HEK293T (cell line): Measurements from ENCODE around the gene CLIP1.

Experiments used
- CTCF ChIA-PET: fragments of 350-600 bp; formaldehyde crosslinking; extraction: SDS; loops from one replicate; lab custom pipeline; 2021; ENCODE audit warnings: antibody characterized with exemption, inconsistent platforms; lab: Yijun Ruan, JAX
- POLR2A ChIA-PET: fragments of 350-600 bp; formaldehyde crosslinking; extraction: SDS; loops from one replicate; lab custom pipeline; 2020; ENCODE audit warnings: antibody characterized with exemption, inconsistent platforms; lab: Yijun Ruan, JAX
- DNase-seq: peaks from one replicate; pipeline ENCODE4 v3.0.0; 2012; ENCODE audit warnings: mixed read lengths; ENCODE audit errors: extremely low spot score
- ARNT ChIP-seq: fragments of 450-650 bp; IDR thresholded peaks from 2 replicates; pipeline ENCODE4 v1.6.1; 2017; ENCODE audit warnings: mild to moderate bottlenecking
- BHLHE40 ChIP-seq: fragments of 450-650 bp; IDR thresholded peaks from 2 replicates; pipeline ENCODE4 v1.6.1; 2016; ENCODE audit warnings: mild to moderate bottlenecking, moderate library complexity, borderline replicate concordance
- CTBP1 ChIP-seq: fragments of 450-650 bp; IDR thresholded peaks from 2 replicates; pipeline ENCODE4 v1.6.1; 2016; ENCODE audit warnings: borderline replicate concordance
- ELF4 ChIP-seq: fragments of 450-650 bp; IDR thresholded peaks from 2 replicates; pipeline ENCODE4 v1.6.1; 2017; ENCODE audit warnings: antibody characterized with exemption
- FOXA1 ChIP-seq: fragments of 450-650 bp; IDR thresholded peaks from 2 replicates; pipeline ENCODE4 v1.6.1; 2016; ENCODE audit warnings: mild to moderate bottlenecking
- FOXK2 ChIP-seq: fragments of 450-650 bp; IDR thresholded peaks from 2 replicates; pipeline ENCODE4 v1.6.1; 2016; ENCODE audit warnings: mild to moderate bottlenecking
- FOXM1 ChIP-seq: fragments of 450-650 bp; IDR thresholded peaks from 2 replicates; pipeline ENCODE4 v1.6.1; 2017; ENCODE audit warnings: mild to moderate bottlenecking, borderline replicate concordance
- HDGF ChIP-seq: fragments of 450-650 bp; IDR thresholded peaks from 2 replicates; pipeline ENCODE4 v1.6.1; 2017; ENCODE audit warnings: antibody characterized with exemption, borderline replicate concordance
- L3MBTL2 ChIP-seq: fragments of 450-650 bp; conservative IDR thresholded peaks from 2 replicates; pipeline ENCODE4 v1.6.1; 2016; ENCODE audit warnings: mild to moderate bottlenecking
- LEF1 ChIP-seq: fragments of 450-650 bp; IDR thresholded peaks from 2 replicates; pipeline ENCODE4 v1.6.1; 2017; ENCODE audit warnings: mild to moderate bottlenecking, borderline replicate concordance
- NFRKB ChIP-seq: fragments of 450-650 bp; IDR thresholded peaks from 2 replicates; pipeline ENCODE4 v1.6.1; 2016; ENCODE audit warnings: mild to moderate bottlenecking, moderate library complexity
- SP1 ChIP-seq: fragments of 450-650 bp; IDR thresholded peaks from 2 replicates; pipeline ENCODE4 v1.6.1; 2017
- SUZ12 ChIP-seq: fragments of 450-650 bp; IDR thresholded peaks from 2 replicates; pipeline ENCODE4 v1.6.1; 2016; ENCODE audit warnings: mild to moderate bottlenecking
- TARDBP ChIP-seq: fragments of 450-650 bp; IDR thresholded peaks from 2 replicates; pipeline ENCODE4 v1.6.1; 2016
- ZNF384 ChIP-seq: fragments of 450-650 bp; IDR thresholded peaks from 2 replicates; pipeline ENCODE4 v1.6.1; 2016
- TF ChIP-seq, protein P1 (sequence below): fragments of 450-650 bp; IDR thresholded peaks from 2 replicates; pipeline ENCODE4 v1.6.1; 2016

CLIP1 gene

GRCh38 chr12:122326586-122326985, 95.9 kb downstream of the CLIP1 start:
- ChIA-PET POLR2A (no interaction called here), CTCF (no interaction called here)
- TF ChIP-seq FOXK2: no peak
- no peak for DNase-seq

DNA sequence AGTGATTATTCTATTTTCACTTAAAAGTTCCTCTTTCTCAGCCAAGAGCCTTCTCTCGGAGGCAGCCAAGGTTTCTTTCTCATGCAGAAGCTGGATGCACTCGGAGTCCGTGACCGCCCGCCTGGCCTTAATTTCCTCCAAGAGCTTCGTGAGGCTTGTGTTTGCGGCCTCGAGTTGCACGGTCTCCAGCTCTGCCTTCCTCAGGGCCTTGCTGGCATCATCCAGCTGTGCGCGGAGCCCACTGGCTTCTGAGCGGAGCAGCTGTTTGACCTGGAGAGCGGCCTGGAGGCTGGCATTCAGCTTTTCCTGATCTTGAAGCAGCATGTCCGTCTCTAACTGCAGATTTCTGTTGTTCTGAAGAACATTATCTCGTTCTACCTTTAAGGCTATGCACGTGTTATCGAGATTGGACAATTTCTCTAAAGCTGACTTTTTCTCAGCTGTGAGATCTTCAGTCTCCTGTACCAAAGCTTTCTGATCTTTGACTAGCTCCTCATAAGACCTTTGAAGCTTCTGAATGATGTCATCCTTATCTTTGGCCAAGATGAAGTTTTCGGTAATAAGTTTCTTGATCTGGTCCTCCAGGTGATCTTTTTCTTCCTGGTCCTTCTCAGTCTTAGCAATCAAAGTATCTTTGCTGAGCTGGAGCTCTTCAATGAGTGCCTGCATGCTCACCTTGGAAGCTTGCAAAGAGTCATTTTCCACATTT, 99.0 kb downstream of the CLIP1 start:
- POLR2A ChIA-PET: no interaction called here
- DNase-seq: no peak
- no peak for TF ChIP-seq SP1
- no peak for TF ChIP-seq BHLHE40
- TF ChIP-seq LEF1: no peak
- TF ChIP-seq FOXA1: no peak
- TF ChIP-seq, protein P1, sequence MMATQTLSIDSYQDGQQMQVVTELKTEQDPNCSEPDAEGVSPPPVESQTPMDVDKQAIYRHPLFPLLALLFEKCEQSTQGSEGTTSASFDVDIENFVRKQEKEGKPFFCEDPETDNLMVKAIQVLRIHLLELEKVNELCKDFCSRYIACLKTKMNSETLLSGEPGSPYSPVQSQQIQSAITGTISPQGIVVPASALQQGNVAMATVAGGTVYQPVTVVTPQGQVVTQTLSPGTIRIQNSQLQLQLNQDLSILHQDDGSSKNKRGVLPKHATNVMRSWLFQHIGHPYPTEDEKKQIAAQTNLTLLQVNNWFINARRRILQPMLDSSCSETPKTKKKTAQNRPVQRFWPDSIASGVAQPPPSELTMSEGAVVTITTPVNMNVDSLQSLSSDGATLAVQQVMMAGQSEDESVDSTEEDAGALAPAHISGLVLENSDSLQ: no peak
- no peak for TF ChIP-seq ELF4
- TF ChIP-seq ARNT: no peak
- no peak for TF ChIP-seq NFRKB
- TF ChIP-seq L3MBTL2: no peak
- TF ChIP-seq HDGF: no peak
- TF ChIP-seq FOXK2: no peak
- no peak for TF ChIP-seq ZNF384
- no peak for TF ChIP-seq TARDBP
- TF ChIP-seq FOXM1: no peak
- no peak for TF ChIP-seq CTBP1
- TF ChIP-seq SUZ12: no peak
- CTCF ChIA-PET: interaction anchor here (0.6 to 0.7 kb wide), 3 partner anchors 45 to 231 kb away, joined by 3 to 4 read pairs (median 3); no protein-coding TSS in a partner anchor

DNA sequence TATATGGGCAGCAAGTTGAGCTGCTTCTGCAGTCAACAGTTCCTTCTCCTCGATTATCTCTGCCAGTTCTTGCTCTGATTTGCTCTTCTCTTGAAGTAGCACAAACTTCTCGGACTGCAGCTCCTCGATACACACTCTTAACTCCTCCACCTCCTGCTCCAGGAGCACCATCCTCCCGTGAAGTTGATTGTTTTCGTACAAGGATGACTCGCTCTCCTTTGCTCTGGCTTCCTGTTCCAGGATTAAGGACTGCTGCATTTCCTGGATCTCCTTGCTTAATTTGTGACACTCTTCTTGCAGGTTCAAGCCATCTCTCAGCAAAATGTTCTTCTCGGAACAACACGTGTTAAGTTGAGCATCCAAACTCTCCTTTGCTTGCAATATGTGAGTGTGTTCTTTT, 100.0 kb downstream of the CLIP1 start:
- no peak for DNase-seq
- CTCF ChIA-PET: interaction anchor here (0.8 kb wide), 1 partner anchor 8 kb away, joined by 4 read pairs; no protein-coding TSS in a partner anchor
- POLR2A ChIA-PET: no interaction called here
- TF ChIP-seq CTBP1 (no peak), ELF4 (no peak), LEF1 (no peak), ARNT (no peak)
- TF ChIP-seq, protein P1: no peak

DNA sequence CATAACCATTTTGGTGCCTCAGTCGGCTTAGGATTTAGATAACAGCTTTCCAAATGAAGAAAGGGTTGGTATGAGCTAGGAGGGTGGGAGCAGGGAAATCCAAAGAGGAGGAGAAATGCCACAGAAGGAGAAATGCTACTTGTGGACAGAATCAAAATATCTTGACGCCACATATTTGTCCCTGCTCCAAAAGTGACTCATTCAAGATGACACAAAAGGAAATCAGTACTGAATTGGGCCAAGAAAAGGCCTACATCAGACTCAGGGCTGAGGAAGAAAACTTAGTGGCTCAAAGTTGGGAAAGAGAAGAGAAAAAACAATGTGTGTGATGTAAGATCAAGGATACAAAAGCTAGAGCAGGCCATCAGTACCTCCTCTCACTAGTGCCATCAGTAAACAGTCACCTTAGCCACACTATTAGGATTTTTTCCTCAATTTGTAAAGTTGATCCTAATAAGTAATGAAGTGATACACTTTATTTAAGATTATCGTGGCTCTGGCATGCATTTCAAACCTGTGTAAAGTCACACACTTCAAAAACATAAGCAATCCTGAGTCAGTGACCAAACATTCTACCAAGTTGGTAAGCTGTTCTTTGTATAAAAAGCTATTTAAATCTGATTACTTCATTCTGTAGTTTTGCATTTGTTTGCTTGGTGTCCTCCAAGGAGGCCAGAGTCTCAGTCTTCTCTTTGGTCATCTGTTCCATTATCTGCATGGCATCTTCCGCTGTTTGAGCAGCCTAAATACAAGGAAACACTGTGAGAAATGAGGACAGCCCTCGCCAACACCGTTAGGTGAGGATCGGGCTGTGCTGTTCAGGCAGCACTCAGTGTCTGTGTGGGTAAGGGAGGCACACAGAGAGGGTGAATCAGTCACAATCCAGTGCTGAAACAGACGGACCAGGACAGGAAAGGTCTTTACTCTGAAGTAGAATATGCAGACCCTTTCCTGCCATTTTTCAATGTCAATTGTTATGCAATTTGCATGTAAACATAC, 103.6 kb downstream of the CLIP1 start:
- DNase-seq: no peak
- TF ChIP-seq HDGF: no peak
- no peak for TF ChIP-seq L3MBTL2
- TF ChIP-seq FOXM1: no peak
- no peak for TF ChIP-seq LEF1
- TF ChIP-seq ZNF384: no peak
- ChIA-PET CTCF (no interaction called here), POLR2A (no interaction called here)

- ChIA-PET POLR2A (no interaction called here), CTCF (no interaction called here)
- no peak for DNase-seq
- no peak for TF ChIP-seq SP1
- no peak for TF ChIP-seq FOXK2
- TF ChIP-seq NFRKB: no peak
- no peak for TF ChIP-seq ZNF384
- no peak for TF ChIP-seq FOXM1
- no peak for TF ChIP-seq LEF1
Measured at GRCh38 chr12:122312926-122313325, 109.5 kb downstream of the CLIP1 start.

DNA sequence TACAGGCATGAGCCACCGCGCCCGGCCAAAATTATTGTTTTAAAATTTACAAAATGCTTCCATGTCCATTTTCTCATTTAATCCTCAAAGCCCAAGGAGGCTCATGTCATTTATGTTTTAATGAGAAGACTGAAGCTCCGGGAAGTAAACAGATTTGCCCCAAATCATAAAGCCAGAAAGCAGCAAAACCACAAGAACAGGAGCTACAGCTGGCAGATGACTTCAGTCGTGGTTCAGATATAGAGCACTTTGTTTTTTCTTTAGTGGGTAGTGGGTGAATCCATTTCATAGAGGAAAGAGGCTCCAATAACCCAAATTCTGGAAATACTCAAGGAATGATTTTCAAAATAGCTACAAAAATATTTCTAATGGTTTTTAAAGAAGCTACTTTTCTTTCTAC, 110.8 kb downstream of the CLIP1 start:
- ChIA-PET CTCF (no interaction called here), POLR2A (no interaction called here)
- no peak for TF ChIP-seq SUZ12
- no peak for DNase-seq

DNA sequence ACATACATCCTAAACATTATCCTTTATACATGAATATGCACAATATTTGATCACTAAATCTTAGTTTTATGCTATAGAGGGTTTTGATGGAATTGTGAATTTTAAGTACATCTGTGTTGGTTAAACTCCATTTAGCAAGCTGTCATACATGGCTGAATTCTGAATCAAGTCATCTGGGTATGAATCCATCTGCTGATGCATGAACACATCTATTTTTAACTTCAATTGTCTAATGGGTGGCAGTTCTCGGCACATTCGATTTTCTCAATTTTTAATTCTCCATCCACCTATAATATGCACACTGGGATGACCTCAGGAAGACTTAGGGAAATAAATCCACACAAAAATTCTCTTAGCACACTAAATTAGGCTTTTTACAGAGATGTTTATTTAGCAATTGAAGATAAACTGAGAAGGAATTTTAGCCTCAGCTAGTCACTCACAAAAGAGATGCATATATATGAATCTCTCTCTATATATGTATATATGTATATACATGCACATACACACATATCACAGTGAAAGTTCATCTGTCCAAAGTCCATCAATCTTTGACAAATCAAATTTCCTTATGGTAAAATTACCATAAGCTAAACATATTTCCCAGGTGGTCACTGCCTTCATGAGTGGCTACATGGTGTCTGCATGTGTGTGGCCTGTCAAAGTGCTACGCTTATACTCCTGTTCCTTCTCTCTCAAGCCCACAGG, 111.7 kb downstream of the CLIP1 start:
- CTCF ChIA-PET: no interaction called here
- POLR2A ChIA-PET: no interaction called here
- no peak for DNase-seq
- TF ChIP-seq FOXK2 (no peak), FOXA1 (no peak), ZNF384 (no peak), SP1 (no peak), TARDBP (no peak), L3MBTL2 (no peak), BHLHE40 (no peak), LEF1 (no peak), ARNT (no peak), NFRKB (no peak), FOXM1 (no peak), SUZ12 (no peak), ELF4 (no peak), CTBP1 (no peak)
- TF ChIP-seq, protein P1: no peak
